ENCODE measurements around the gene SERGEF. TPM values are rescaled to one million over a fixed set of nuclear protein-coding genes. Genes with fewer than 3 reads are reported as not detected.

Gene SERGEF
- total RNA-seq, 2 donors from 2014 or later = 27.3 to 32.0 TPM

GRCh38 chr11:17790453-17790852 is 222.4 kb downstream of the SERGEF start:
- Histone ChIP-seq H3K36me3 (no peaks in the 10 kb centered on the region), H3K4me3 (no peak overlapping the region), H3K27me3 (replicated peaks; ENCODE audit: insufficient read depth) (no peaks in the 10 kb centered on the region), H3K27ac (no peak overlapping the region), H3K9me3 (no peaks in the 10 kb centered on the region), H3K4me1 (ENCODE audit: control insufficient read depth in 1 of 2, low read depth in 2 of 2) (no peaks in the 10 kb centered on the region)
- no peak for ATAC-seq (ENCODE audit: insufficient number of reproducible peaks, low FRiP score, low read depth)
- TF ChIP-seq CTCF (IDR thresholded peaks at IDR 0.05) = no peak
- no peak for DNase-seq (ENCODE audit: low spot score)

- no peaks in the 10 kb centered on the region for H3K9me3 ChIP-seq
Observed at GRCh38 chr11:17788084-17788483, 224.8 kb downstream of the SERGEF start.

GRCh38 chr11:17786824-17787525 is 225.9 kb downstream of the SERGEF start:
- Histone ChIP-seq H3K27me3 (replicated peaks; ENCODE audit: insufficient read depth) (no peaks in the 10 kb centered on the region), H3K36me3 (no peaks in the 10 kb centered on the region), H3K27ac (no peak overlapping the region), H3K4me1 (ENCODE audit: control insufficient read depth in 1 of 2, low read depth in 2 of 2) (no peaks in the 10 kb centered on the region), H3K9me3 (no peaks in the 10 kb centered on the region), H3K4me3 (no peak overlapping the region)
- no peak for DNase-seq (ENCODE audit: low spot score)
- no peak for ATAC-seq (ENCODE audit: insufficient number of reproducible peaks, low FRiP score, low read depth)
- no peak for TF ChIP-seq CTCF (IDR thresholded peaks at IDR 0.05)

More at GRCh38 chr11:17788084-17788483, 224.8 kb downstream of the SERGEF start:
- no peak overlapping the region for H3K4me3 ChIP-seq
- no peaks in the 10 kb centered on the region for H3K4me1 ChIP-seq (ENCODE audit: control insufficient read depth in 1 of 2, low read depth in 2 of 2)
- no peaks in the 10 kb centered on the region for H3K36me3 ChIP-seq
- no peak overlapping the region for H3K27ac ChIP-seq
- no peaks in the 10 kb centered on the region for H3K27me3 ChIP-seq (replicated peaks; ENCODE audit: insufficient read depth)
- no peak for TF ChIP-seq CTCF (IDR thresholded peaks at IDR 0.05)
- ATAC-seq (ENCODE audit: insufficient number of reproducible peaks, low FRiP score, low read depth) (no peak), DNase-seq (ENCODE audit: low spot score) (no peak)

- no peak for DNase-seq (ENCODE audit: low spot score)
- no peak for TF ChIP-seq CTCF (IDR thresholded peaks at IDR 0.05)
- no peaks in the 10 kb centered on the region for H3K36me3 ChIP-seq
- no peak overlapping the region for H3K27ac ChIP-seq
- no peaks in the 10 kb centered on the region for H3K4me1 ChIP-seq (ENCODE audit: control insufficient read depth in 1 of 2, low read depth in 2 of 2)
- ATAC-seq (ENCODE audit: insufficient number of reproducible peaks, low FRiP score, low read depth) = no peak
- no peaks in the 10 kb centered on the region for H3K9me3 ChIP-seq
- H3K27me3 ChIP-seq (replicated peaks; ENCODE audit: insufficient read depth) = no peaks in the 10 kb centered on the region
- H3K4me3 ChIP-seq = no peak overlapping the region
Observed at GRCh38 chr11:17783878-17784277, 229.0 kb downstream of the SERGEF start.

- Histone ChIP-seq H3K27me3 (replicated peaks; ENCODE audit: insufficient read depth) (no peaks in the 10 kb centered on the region), H3K4me3 (no peak overlapping the region), H3K9me3 (no peaks in the 10 kb centered on the region), H3K27ac (no peak overlapping the region), H3K4me1 (ENCODE audit: control insufficient read depth in 1 of 2, low read depth in 2 of 2) (no peaks in the 10 kb centered on the region), H3K36me3 (no peaks in the 10 kb centered on the region)
- DNase-seq (ENCODE audit: low spot score) (no peak), ATAC-seq (ENCODE audit: insufficient number of reproducible peaks, low FRiP score, low read depth) (no peak)
- TF ChIP-seq CTCF (IDR thresholded peaks at IDR 0.05) = no peak
Observed at GRCh38 chr11:17782603-17783337, 230.1 kb downstream of the SERGEF start.

Measured in thoracic aorta (tissue), 2 donors.